ENCODE data around the gene TECPR1. TPM values are rescaled to one million over a fixed set of nuclear protein-coding genes. Genes with fewer than 3 reads are reported as not detected.

Gene TECPR1
- total and polyA plus RNA-seq, 2 of the 8 experiments (the other 6 are each of a cell fraction or from before 2014, with no cell fraction given): 1.3 to 11.1 TPM

GRCh38 chr7:98256431-98256830 lies 4.4 kb upstream of the TECPR1 start:
- TF ChIP-seq GTF2F1 (IDR thresholded peaks at IDR 0.05; ENCODE audit: borderline replicate concordance, low read depth, low read length) (no peak), RAD21 (IDR thresholded peaks at IDR 0.05 in 1 of 2, conservative IDR thresholded peaks at IDR 0.05 in 1 of 2; ENCODE audit: low read depth in 2 of 2, low read length in 2 of 2) (no peak), GABPA (IDR thresholded peaks at IDR 0.05; ENCODE audit: borderline replicate concordance, insufficient read depth, low read length) (no peak), KDM1A (IDR thresholded peaks at IDR 0.05; ENCODE audit: borderline replicate concordance, low read length) (no peak), CHD2 (IDR thresholded peaks at IDR 0.05; ENCODE audit: low read length) (no peak), TBP (IDR thresholded peaks at IDR 0.05; ENCODE audit: low read depth, low read length) (no peak), POLR2A (IDR thresholded peaks at IDR 0.05; ENCODE audit: control extremely low read depth in 1 of 2, low read depth in 2 of 2, low read length in 2 of 2) (no peak), HDAC6 (IDR thresholded peaks at IDR 0.05; ENCODE audit: low read depth, low read length) (no peak), KDM5A (IDR thresholded peaks at IDR 0.05; ENCODE audit: low read length) (no peak)
- Histone ChIP-seq H4K91ac (replicated peaks; ENCODE audit: insufficient read length, low read length) (no peak overlapping the region), H2BK20ac (ENCODE audit: low read length) (no peak overlapping the region), H2BK15ac (ENCODE audit: low read length) (no peak overlapping the region), H2AFZ (ENCODE audit: low read length) (no peak overlapping the region), H3K36me3 (ENCODE audit: control insufficient read depth in 2 of 4, insufficient read depth in 4 of 4, low read length in 3 of 4) (peaks cover 0 to 2% (median 0%) of the 10 kb centered on the region in 4 experiments; a peak in 4 of 8 replicates), H3K4me1 (replicated peaks in 1 of 4; ENCODE audit: control insufficient read depth in 3 of 4, insufficient read depth in 4 of 4, low read length in 3 of 4) (peaks cover 0 to 4% (median under 1%) of the 10 kb centered on the region in 4 experiments; a peak in 2 of 7 replicates), H3K27me3 (replicated peaks in 1 of 4; ENCODE audit: control insufficient read depth in 3 of 4, extremely low read depth in 1 of 4, insufficient read depth in 3 of 4, low read length in 3 of 4) (no peaks in the 10 kb centered on the region), H4K20me1 (replicated peaks in 1 of 2; ENCODE audit: control insufficient read depth in 1 of 2, insufficient read depth in 2 of 2, low read length in 2 of 2) (peaks cover 0 to 5% of the 10 kb centered on the region in 2 experiments), H3K27ac (ENCODE audit: low read depth, low read length) (no peak overlapping the region), H3K9ac (replicated peaks in 1 of 4; ENCODE audit: extremely low read depth in 1 of 4, low read depth in 3 of 4, low read length in 3 of 4) (no peak overlapping the region), H3K4me3 (ENCODE audit: extremely low read depth in 1 of 4, insufficient read depth in 2 of 4, low read depth in 3 of 4, low read length in 4 of 4) (no peak overlapping the region), H2BK120ac (replicated peaks; ENCODE audit: low read depth, low read length) (no peak overlapping the region), H2AK5ac (ENCODE audit: low read depth, low read length) (no peak overlapping the region), H3K79me2 (ENCODE audit: control insufficient read depth in 1 of 2, insufficient read depth in 2 of 2, low read length in 2 of 2) (peaks cover 0 to 7% of the 10 kb centered on the region in 2 experiments; a peak in 1 of 4 replicates), H3K79me1 (ENCODE audit: low read depth, low read length) (no peaks in the 10 kb centered on the region; the same call in 1 of the 2 replicates), H4K8ac (ENCODE audit: extremely low read depth, insufficient read depth, low read length) (no peak overlapping the region), H3K4ac (replicated peaks; ENCODE audit: insufficient read length, low read depth, low read length) (no peak overlapping the region), H3K9me3 (ENCODE audit: insufficient read depth in 2 of 2, low read depth in 1 of 2, low read length in 1 of 2) (no peaks in the 10 kb centered on the region), H3K56ac (replicated peaks; ENCODE audit: insufficient read length, low read depth, low read length) (no peak overlapping the region), H3K4me2 (ENCODE audit: insufficient read depth in 1 of 2, low read depth in 2 of 2, low read length in 2 of 2) (no peak overlapping the region), H3K23ac (ENCODE audit: insufficient read length) (no peak overlapping the region), H3K14ac (ENCODE audit: insufficient read length) (no peak overlapping the region), H2BK5ac (ENCODE audit: low read depth, low read length) (no peak overlapping the region), H4K5ac (ENCODE audit: insufficient read length, low read depth, low read length) (no peak overlapping the region), H3K23me2 (ENCODE audit: low read depth, low read length) (peaks cover 4% of the 10 kb centered on the region), H2BK12ac (ENCODE audit: low read depth, low read length) (no peak overlapping the region), H3K18ac (ENCODE audit: extremely low read depth, low read length) (no peak overlapping the region)
- DNase-seq (ENCODE audit: low read depth in 1 of 2, low spot score in 2 of 2) (no peak), FAIRE-seq (no peak)
- ChIA-PET POLR2A (ENCODE audit: partially characterized antibody) (no interaction called here), CTCF (ENCODE audit: partially characterized antibody) (interaction anchor here (1.5 kb wide), 1 partner anchor 11 kb away, joined by 3 read pairs; no protein-coding TSS in a partner anchor)
- 95% methylated on average over 7 of the region's 7 CpGs; no CpG with 5 or more reads in 1 of the 2 experiments for WGBS, 2 experiments (ENCODE audit: extremely low coverage in 1 of 2, insufficient coverage in 1 of 2, insufficient read length in 1 of 2, insufficient replicate concordance in 2 of 2, low coverage in 1 of 2, low lambda C conversion rate in 2 of 2, missing lambda C conversion rate in 1 of 2)
